Measurements from ENCODE around the gene AP4M1. TPM values are rescaled to one million over a fixed set of nuclear protein-coding genes. Genes with fewer than 3 reads are reported as not detected.

AP4M1 gene
- total RNA-seq, 4 donors from 2014 or later = 23.0 to 34.1 (median 25.9) TPM

DNA sequence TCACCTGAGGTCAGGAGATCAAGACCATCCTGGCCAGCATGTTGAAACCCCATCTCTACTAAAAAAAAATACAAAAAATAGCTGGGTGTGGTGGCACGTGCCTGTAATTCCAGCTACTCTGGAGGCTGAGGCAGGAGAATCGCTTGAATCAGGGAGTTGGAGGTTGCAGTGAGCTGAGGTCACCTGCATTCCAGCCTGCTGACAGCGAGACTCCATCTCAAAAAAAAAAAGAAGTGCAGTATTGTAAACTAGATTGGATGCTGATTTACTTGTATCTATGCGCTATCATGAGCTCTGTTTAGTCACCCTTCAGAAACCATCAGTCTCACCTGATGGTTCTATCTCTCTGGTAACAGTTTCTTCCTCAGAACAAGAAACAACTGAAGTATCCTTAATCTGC, 38.1 kb upstream of the AP4M1 start:
- no peak for DNase-seq (ENCODE audit: low spot score in 2 of 2)
- Histone ChIP-seq H3K4me1 (peaks cover 0 to 20% (median 0%) of the 10 kb centered on the region in 4 donors), H3K4me3 (no peak overlapping the region), H3K9me3 (no peaks in the 10 kb centered on the region), H3K27ac (no peak overlapping the region), H3K27me3 (no peaks in the 10 kb centered on the region), H3K36me3 (peaks cover 3 to 97% (median 6%) of the 10 kb centered on the region in 3 donors)
- TF ChIP-seq EP300 (IDR thresholded peaks at IDR 0.05) = no peak
- no peak for TF ChIP-seq POLR2A (IDR thresholded peaks at IDR 0.05)
- TF ChIP-seq, protein P1, sequence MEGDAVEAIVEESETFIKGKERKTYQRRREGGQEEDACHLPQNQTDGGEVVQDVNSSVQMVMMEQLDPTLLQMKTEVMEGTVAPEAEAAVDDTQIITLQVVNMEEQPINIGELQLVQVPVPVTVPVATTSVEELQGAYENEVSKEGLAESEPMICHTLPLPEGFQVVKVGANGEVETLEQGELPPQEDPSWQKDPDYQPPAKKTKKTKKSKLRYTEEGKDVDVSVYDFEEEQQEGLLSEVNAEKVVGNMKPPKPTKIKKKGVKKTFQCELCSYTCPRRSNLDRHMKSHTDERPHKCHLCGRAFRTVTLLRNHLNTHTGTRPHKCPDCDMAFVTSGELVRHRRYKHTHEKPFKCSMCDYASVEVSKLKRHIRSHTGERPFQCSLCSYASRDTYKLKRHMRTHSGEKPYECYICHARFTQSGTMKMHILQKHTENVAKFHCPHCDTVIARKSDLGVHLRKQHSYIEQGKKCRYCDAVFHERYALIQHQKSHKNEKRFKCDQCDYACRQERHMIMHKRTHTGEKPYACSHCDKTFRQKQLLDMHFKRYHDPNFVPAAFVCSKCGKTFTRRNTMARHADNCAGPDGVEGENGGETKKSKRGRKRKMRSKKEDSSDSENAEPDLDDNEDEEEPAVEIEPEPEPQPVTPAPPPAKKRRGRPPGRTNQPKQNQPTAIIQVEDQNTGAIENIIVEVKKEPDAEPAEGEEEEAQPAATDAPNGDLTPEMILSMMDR (IDR thresholded peaks at IDR 0.05) = no peak
- WGBS, 2 donors = 82 to 88% methylated on average over 4 of the region's 4 CpGs

DNA sequence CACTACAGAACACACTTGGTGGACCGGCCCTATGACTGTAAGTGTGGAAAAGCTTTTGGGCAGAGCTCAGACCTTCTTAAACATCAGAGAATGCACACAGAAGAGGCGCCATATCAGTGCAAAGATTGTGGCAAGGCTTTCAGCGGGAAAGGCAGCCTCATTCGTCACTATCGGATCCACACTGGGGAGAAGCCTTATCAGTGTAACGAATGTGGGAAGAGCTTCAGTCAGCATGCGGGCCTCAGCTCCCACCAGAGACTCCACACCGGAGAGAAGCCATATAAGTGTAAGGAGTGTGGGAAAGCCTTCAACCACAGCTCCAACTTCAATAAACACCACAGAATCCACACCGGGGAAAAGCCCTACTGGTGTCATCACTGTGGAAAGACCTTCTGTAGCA, 37.3 kb upstream of the AP4M1 start:
- DNase-seq (ENCODE audit: low spot score in 2 of 2) = no peak
- H3K4me1 ChIP-seq = peaks cover 0 to 20% (median 0%) of the 10 kb centered on the region in 4 donors
- TF ChIP-seq POLR2A (IDR thresholded peaks at IDR 0.05) (no peak), EP300 (IDR thresholded peaks at IDR 0.05) (no peak)
- TF ChIP-seq, protein P1 (IDR thresholded peaks at IDR 0.05) = no peak
- no peaks in the 10 kb centered on the region for H3K27me3 ChIP-seq
- H3K27ac ChIP-seq = no peak overlapping the region
- no peaks in the 10 kb centered on the region for H3K9me3 ChIP-seq
- 82 to 91% methylated on average over 9 of the region's 9 CpGs for WGBS, 2 donors
- no peak overlapping the region for H3K4me3 ChIP-seq
- H3K36me3 ChIP-seq = peaks cover 0 to 97% (median under 1%) of the 10 kb centered on the region in 3 donors

DNA sequence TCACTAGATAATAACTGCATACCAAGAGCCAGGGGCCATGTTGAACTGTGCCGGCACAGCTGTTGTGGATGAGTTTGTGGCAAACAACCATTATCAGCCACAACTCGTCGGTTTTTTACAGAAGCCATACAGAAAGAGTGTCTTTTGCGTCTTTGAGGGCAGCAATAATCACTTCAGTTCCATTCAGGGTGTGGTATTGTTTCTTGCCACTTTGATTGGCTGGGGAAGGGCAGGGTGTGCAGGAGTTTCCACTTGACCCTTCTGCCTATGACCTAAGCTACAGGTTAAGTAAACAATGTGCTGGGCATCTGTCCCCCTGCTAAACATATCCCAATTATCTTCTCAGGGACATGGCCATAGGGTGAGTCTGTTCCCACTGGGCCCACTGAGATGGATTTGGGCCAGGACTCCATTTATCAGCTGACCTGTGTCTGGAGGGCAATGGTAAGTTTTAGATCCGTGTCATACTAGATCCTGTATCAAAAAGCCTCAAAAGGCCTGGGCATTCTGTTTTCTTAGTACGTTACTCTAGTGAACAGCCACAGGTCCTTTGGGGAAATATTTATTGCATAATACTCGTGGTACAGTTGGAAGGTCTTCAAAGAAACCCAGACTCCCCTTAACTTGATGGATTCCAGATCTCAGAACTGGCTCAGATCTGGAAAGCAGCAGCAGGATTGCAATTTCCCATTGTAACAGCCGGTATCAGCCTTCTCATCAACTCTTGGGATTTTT, 35.8 kb upstream of the AP4M1 start:
- peak in 1 of 2 donors; percentile 46 for DNase-seq (ENCODE audit: low spot score in 2 of 2)
- 49 to 58% methylated on average over 8 of the region's 8 CpGs for WGBS, 2 donors
- Histone ChIP-seq H3K36me3 (peaks cover 0 to 97% (median 9%) of the 10 kb centered on the region in 3 donors), H3K9me3 (peaks cover 0 to 7% (median 0%) of the 10 kb centered on the region in 4 donors), H3K4me3 (no peak overlapping the region), H3K27ac (peak overlapping the region in 2 of 4 donors; percentile 30 to 46), H3K4me1 (peaks cover 0 to 20% (median 0%) of the 10 kb centered on the region in 4 donors), H3K27me3 (no peaks in the 10 kb centered on the region)
- no peak for TF ChIP-seq POLR2A (IDR thresholded peaks at IDR 0.05)
- peak in 1 of 2 donors; percentile 83 for TF ChIP-seq EP300 (IDR thresholded peaks at IDR 0.05)

DNA sequence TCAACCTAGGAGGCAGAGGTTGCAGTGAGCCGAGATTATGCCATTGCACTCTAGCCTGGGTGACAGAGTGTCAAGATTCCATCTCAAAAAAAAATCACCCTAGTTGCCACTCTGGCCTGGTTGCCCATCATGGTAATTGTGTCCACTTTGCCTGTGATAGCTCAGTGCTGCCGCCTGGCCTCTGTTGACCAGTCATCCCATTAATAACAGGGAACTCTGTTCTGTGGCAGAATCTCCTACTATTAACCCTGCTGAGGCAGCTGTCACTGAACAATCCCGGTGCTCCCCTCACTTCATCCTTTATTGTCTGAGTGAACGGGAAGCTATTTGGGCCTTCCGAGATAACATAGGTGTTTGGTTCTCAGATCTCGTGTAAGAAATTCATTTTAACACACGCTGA, 34.5 kb upstream of the AP4M1 start:
- H3K4me3 ChIP-seq = no peak overlapping the region
- WGBS, 2 donors = 86 to 91% methylated on average over 7 of the region's 7 CpGs
- peaks cover 10 to 98% (median 19%) of the 10 kb centered on the region in 3 donors for H3K36me3 ChIP-seq
- no peak for DNase-seq (ENCODE audit: low spot score in 2 of 2)
- TF ChIP-seq, protein P1 (IDR thresholded peaks at IDR 0.05) = no peak
- TF ChIP-seq EP300 (IDR thresholded peaks at IDR 0.05) (no peak), POLR2A (IDR thresholded peaks at IDR 0.05) (no peak)
- H3K9me3 ChIP-seq = peaks cover 0 to 20% (median 5%) of the 10 kb centered on the region in 4 donors
- H3K27ac ChIP-seq = no peak overlapping the region
- no peaks in the 10 kb centered on the region for H3K27me3 ChIP-seq
- H3K4me1 ChIP-seq = peaks cover 0 to 20% (median 0%) of the 10 kb centered on the region in 4 donors

DNA sequence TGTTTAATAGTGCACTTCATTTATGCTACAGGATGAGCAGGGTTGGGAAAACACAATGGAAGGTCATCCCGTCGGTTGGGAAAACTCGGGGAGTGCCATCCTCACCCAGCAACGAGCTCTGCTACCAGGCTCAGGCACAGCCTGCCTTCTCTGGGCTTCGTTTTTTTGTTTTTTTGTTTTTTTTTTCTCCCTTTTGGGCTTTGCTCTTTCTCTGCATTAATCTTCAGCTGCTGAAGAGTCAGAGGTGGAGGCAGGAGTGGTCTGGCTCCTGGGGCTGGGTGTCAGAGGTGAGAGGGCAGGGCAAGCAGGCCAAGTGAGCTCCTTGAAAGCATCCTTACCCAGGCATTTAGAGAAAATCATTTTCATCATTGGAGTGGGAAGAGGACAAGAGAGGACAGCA, 31.5 kb upstream of the AP4M1 start:
- no peak for DNase-seq (ENCODE audit: low spot score in 2 of 2)
- no peak overlapping the region for H3K4me3 ChIP-seq
- peaks cover 18 to 98% (median 41%) of the 10 kb centered on the region in 3 donors for H3K36me3 ChIP-seq
- H3K27me3 ChIP-seq = no peaks in the 10 kb centered on the region
- WGBS, 2 donors = 96 to 97% methylated on average over 5 of the region's 5 CpGs
- peaks cover 0 to 19% (median 0%) of the 10 kb centered on the region in 4 donors for H3K4me1 ChIP-seq
- peaks cover 0 to 30% (median 8%) of the 10 kb centered on the region in 4 donors for H3K9me3 ChIP-seq
- TF ChIP-seq POLR2A (IDR thresholded peaks at IDR 0.05) = no peak
- no peak overlapping the region for H3K27ac ChIP-seq

DNA sequence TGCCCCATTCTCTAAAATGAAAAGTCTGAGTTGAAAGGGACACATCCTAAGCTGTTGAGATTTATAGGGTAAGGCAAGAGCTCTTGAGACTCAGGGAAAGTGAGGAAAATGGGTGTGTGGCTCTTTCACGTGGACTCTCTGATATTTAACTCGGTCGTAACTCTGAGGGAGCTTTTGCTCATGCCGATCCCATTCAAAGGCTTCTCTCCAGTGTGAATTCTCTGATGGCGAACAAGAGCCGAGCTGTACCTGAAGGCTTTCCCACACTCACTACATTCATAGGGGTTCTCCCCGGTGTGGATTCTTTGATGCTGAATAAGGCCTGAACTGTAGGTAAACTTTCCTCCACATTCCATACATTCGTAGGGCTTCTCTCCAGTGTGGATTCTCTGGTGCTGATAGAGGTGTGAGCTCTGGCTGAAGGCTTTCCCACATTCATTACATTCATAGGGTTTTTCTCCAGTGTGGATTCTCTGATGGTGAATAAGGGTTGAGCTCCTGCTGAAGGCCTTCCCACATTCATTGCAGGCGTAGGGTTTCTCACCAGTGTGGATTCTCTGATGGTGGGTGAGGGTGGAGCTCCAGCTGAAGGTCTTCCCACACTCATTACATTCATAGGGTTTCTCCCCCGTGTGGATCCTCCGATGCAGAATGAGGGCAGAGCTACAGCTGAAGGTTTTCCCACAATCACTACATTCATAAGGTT, 30.3 kb upstream of the AP4M1 start:
- peaks cover 0 to 30% (median 8%) of the 10 kb centered on the region in 4 donors for H3K9me3 ChIP-seq
- H3K27ac ChIP-seq = no peak overlapping the region
- H3K4me1 ChIP-seq = peaks cover 0 to 7% (median 0%) of the 10 kb centered on the region in 4 donors
- H3K27me3 ChIP-seq = no peaks in the 10 kb centered on the region
- TF ChIP-seq EP300 (IDR thresholded peaks at IDR 0.05) = no peak
- no peak for TF ChIP-seq POLR2A (IDR thresholded peaks at IDR 0.05)
- TF ChIP-seq, protein P1 (IDR thresholded peaks at IDR 0.05) = no peak
- H3K4me3 ChIP-seq = no peak overlapping the region
- 96 to 98% methylated on average over 11 of the region's 11 CpGs for WGBS, 2 donors
- no peak for DNase-seq (ENCODE audit: low spot score in 2 of 2)
- H3K36me3 ChIP-seq = peaks cover 18 to 99% (median 50%) of the 10 kb centered on the region in 3 donors
